ENCODE measurements around the gene GABRB1. TPM values are rescaled to one million over a fixed set of nuclear protein-coding genes. Genes with fewer than 3 reads are reported as not detected.
A peak's percentile ranks its signal among the peaks of the same experiment; 100 is the strongest.

GABRB1 gene
- total and polyA plus RNA-seq, 2 experiments from 2014 or later, result 0.42 to 1.1 TPM

DNA sequence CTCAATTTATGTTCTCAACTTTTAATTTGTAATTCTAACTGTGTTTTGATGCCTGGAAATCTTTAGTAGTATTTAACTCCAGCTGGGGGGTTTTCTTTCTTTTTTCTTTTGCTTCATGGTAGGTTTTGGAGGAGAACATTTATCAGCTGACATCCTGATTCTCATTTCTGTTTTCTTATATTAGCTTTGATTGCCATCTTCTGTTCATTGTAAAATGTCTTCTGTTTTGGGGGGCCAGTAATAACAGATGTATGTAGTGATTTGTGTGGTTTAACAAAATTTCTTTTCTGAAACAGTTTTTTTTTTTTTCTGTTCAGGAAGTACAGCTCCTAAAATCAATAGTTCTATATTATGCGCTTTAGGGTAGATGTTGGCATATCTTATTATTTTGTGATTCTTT lies 182.2 kb downstream of the GABRB1 start:
- no peak overlapping the region for H3K4me3 ChIP-seq
- no peaks in the 10 kb centered on the region for H3K9me3 ChIP-seq (ENCODE audit: low read depth)
- H3K36me3 ChIP-seq, result no peaks in the 10 kb centered on the region
- H3K27me3 ChIP-seq, result no peaks in the 10 kb centered on the region
- H3K27ac ChIP-seq, result no peak overlapping the region
- no peak for DNase-seq (ENCODE audit: low read depth in 1 of 2, low spot score in 1 of 2)
- peaks cover 13% of the 10 kb centered on the region for H3K4me1 ChIP-seq (ENCODE audit: low read depth)
- TF ChIP-seq, protein P1, sequence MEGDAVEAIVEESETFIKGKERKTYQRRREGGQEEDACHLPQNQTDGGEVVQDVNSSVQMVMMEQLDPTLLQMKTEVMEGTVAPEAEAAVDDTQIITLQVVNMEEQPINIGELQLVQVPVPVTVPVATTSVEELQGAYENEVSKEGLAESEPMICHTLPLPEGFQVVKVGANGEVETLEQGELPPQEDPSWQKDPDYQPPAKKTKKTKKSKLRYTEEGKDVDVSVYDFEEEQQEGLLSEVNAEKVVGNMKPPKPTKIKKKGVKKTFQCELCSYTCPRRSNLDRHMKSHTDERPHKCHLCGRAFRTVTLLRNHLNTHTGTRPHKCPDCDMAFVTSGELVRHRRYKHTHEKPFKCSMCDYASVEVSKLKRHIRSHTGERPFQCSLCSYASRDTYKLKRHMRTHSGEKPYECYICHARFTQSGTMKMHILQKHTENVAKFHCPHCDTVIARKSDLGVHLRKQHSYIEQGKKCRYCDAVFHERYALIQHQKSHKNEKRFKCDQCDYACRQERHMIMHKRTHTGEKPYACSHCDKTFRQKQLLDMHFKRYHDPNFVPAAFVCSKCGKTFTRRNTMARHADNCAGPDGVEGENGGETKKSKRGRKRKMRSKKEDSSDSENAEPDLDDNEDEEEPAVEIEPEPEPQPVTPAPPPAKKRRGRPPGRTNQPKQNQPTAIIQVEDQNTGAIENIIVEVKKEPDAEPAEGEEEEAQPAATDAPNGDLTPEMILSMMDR (IDR thresholded peaks at IDR 0.05; ENCODE audit: low read depth, low read length), result no peak

GRCh38 chr4:47213971-47214370 lies 182.6 kb downstream of the GABRB1 start:
- DNase-seq (ENCODE audit: low read depth in 1 of 2, low spot score in 1 of 2), result peak in 1 of 2 donors; percentile 78
- Histone ChIP-seq H3K27ac (no peak overlapping the region), H3K4me3 (no peak overlapping the region), H3K4me1 (ENCODE audit: low read depth) (peaks cover 8% of the 10 kb centered on the region), H3K9me3 (ENCODE audit: low read depth) (no peaks in the 10 kb centered on the region), H3K27me3 (no peaks in the 10 kb centered on the region), H3K36me3 (no peaks in the 10 kb centered on the region)
- TF ChIP-seq, protein P1 (IDR thresholded peaks at IDR 0.05; ENCODE audit: low read depth, low read length), result no peak

- DNase-seq (ENCODE audit: low read depth in 1 of 2, low spot score in 1 of 2), result no peak
- H3K9me3 ChIP-seq (ENCODE audit: low read depth), result no peaks in the 10 kb centered on the region
- TF ChIP-seq, protein P1 (IDR thresholded peaks at IDR 0.05; ENCODE audit: low read depth, low read length), result no peak
- no peaks in the 10 kb centered on the region for H3K36me3 ChIP-seq
- no peaks in the 10 kb centered on the region for H3K4me1 ChIP-seq (ENCODE audit: low read depth)
- no peak overlapping the region for H3K4me3 ChIP-seq
- H3K27ac ChIP-seq, result no peak overlapping the region
- H3K27me3 ChIP-seq, result no peaks in the 10 kb centered on the region
Observed at GRCh38 chr4:47215759-47216158, 184.4 kb downstream of the GABRB1 start.

- no peak overlapping the region for H3K27ac ChIP-seq
- DNase-seq (ENCODE audit: low read depth in 1 of 2, low spot score in 1 of 2), result no peak
- H3K4me3 ChIP-seq, result no peak overlapping the region
- H3K27me3 ChIP-seq, result no peaks in the 10 kb centered on the region
- H3K4me1 ChIP-seq (ENCODE audit: low read depth), result no peaks in the 10 kb centered on the region
- TF ChIP-seq, protein P1 (IDR thresholded peaks at IDR 0.05; ENCODE audit: low read depth, low read length), result no peak
- no peaks in the 10 kb centered on the region for H3K36me3 ChIP-seq
- no peaks in the 10 kb centered on the region for H3K9me3 ChIP-seq (ENCODE audit: low read depth)
Observed at GRCh38 chr4:47217291-47217690, 185.9 kb downstream of the GABRB1 start.

DNA sequence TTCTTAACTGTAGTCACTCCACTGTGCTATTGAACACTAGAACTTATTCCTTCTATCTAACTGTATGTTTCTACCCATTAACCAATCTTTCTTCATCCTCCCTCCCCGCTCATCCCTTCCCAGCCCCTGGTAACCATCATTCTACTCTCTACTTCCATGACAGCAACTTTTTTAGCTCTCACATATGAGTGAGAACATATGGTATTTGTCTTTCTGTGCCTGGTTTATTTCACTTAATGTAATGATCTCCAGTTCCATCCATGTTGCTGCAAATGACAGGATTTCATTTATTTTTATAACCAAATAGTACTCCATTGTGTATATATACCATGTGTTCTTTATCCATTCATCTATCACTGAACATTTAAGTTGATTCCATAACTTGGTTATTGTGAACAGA lies 186.5 kb downstream of the GABRB1 start:
- no peaks in the 10 kb centered on the region for H3K27me3 ChIP-seq
- H3K9me3 ChIP-seq (ENCODE audit: low read depth), result no peaks in the 10 kb centered on the region
- H3K4me1 ChIP-seq (ENCODE audit: low read depth), result no peaks in the 10 kb centered on the region
- no peaks in the 10 kb centered on the region for H3K36me3 ChIP-seq
- H3K27ac ChIP-seq, result no peak overlapping the region
- TF ChIP-seq, protein P1 (IDR thresholded peaks at IDR 0.05; ENCODE audit: low read depth, low read length), result no peak
- H3K4me3 ChIP-seq, result no peak overlapping the region
- DNase-seq (ENCODE audit: low read depth in 1 of 2, low spot score in 1 of 2), result no peak

- Histone ChIP-seq H3K4me3 (no peak overlapping the region), H3K4me1 (ENCODE audit: low read depth) (no peaks in the 10 kb centered on the region), H3K27me3 (no peaks in the 10 kb centered on the region), H3K36me3 (no peaks in the 10 kb centered on the region), H3K27ac (no peak overlapping the region), H3K9me3 (ENCODE audit: low read depth) (no peaks in the 10 kb centered on the region)
- TF ChIP-seq, protein P1 (IDR thresholded peaks at IDR 0.05; ENCODE audit: low read depth, low read length), result no peak
- no peak for DNase-seq (ENCODE audit: low read depth in 1 of 2, low spot score in 1 of 2)
Observed at GRCh38 chr4:47218631-47219030, 187.3 kb downstream of the GABRB1 start.

Measured in cardiac muscle cell (in vitro differentiated cells and primary cell).